Testis (tissue), 3 donors: Measurements from ENCODE around the gene HDAC6. TPM values are rescaled to one million over a fixed set of nuclear protein-coding genes. Genes with fewer than 3 reads are reported as not detected.

Experiments
- DNase-seq: peaks from one replicate; pipeline ENCODE4 v3.0.0-alpha.2; 2019
- H3K27ac ChIP-seq, 2 donors: fragments of 200-600 bp; sonication (generic); one replicate each; pipeline ENCODE4 v1.5.1; 2019
- H3K27me3 ChIP-seq: fragments of 200-600 bp; sonication (generic); one replicate; pipeline ENCODE4 v1.5.1; 2019
- H3K36me3 ChIP-seq: fragments of 200-600 bp; sonication (generic); one replicate; pipeline ENCODE4 v1.5.1; 2017; ENCODE audit warnings: low read depth; ENCODE audit errors: missing control alignments
- H3K4me1 ChIP-seq: fragments of 200-600 bp; sonication (generic); one replicate; pipeline ENCODE4 v1.5.1; 2019
- H3K4me3 ChIP-seq, 2 donors: fragments of 200-600 bp; sonication (generic); one replicate each; pipeline ENCODE4 v1.5.1; 2017 to 2019
- H3K9me3 ChIP-seq: fragments of 200-600 bp; sonication (generic); one replicate; pipeline ENCODE4 v1.5.1; 2017
- CTCF ChIP-seq, 3 experiments: fragments of 450-650 bp in 2 of 3; fragments of 200-600 bp in 1 of 3; sonication (generic) in 1 of 3; IDR thresholded peaks; one replicate each; pipeline ENCODE4 v1.5.1; 2016 to 2019; ENCODE audit warnings: antibody characterized with exemption in 3 of 3, mild to moderate bottlenecking in 2 of 3, moderate library complexity in 1 of 3
- POLR2A ChIP-seq: fragments of 450-650 bp; IDR thresholded peaks from one replicate; pipeline ENCODE4 v1.6.1; 2017; ENCODE audit warnings: antibody characterized with exemption, mild to moderate bottlenecking, moderate library complexity
- WGBS, 2 donors: methylation state at CpG; one replicate each; pipeline ENCODE4 v1.1.5; 2018; 5-methylcytosine and 5-hydroxymethylcytosine counted together
- intact Hi-C: fragments of 100-400 bp; cut with DNase I; formaldehyde crosslinking; loops from one replicate; pipeline ENCODE4 v1.15.1; 2023; ENCODE audit warnings: low total_unique reads
- polyA plus RNA-seq: library from polyadenylated mRNA; stranded (reverse); fragments of 350-450 nt; fragmentation: Illumina TruSeq; extraction: RNeasy Lipid Tissue Mini Kit (QIAGEN cat#74804); gene quantifications from one replicate; pipeline ENCODE4 v1.2.3, GENCODE V29; 2014; ENCODE audit warnings: low read depth, low replicate concordance; ENCODE audit not compliant: insufficient read depth
- total RNA-seq, 2 donors: library from RNA; depleted of rRNA; stranded (reverse); fragments of >200 nt; gene quantifications; one replicate each; pipeline ENCODE4 v1.2.3, GENCODE V29; 2016

HDAC6 gene
- total and polyA plus RNA-seq, 3 donors from 2014 or later = 147 to 269 (median 223) TPM

GRCh38 chrX:48784726-48785125 is 17.1 kb upstream of the HDAC6 start:
- no peak for DNase-seq
- WGBS, 2 donors = 64 to 79% methylated on average over 2 to 3 of the region's 3 CpGs
- Histone ChIP-seq H3K27ac (no peak overlapping the region), H3K27me3 (no peaks in the 10 kb centered on the region), H3K36me3 (no peaks in the 10 kb centered on the region), H3K4me3 (no peak overlapping the region), H3K4me1 (no peaks in the 10 kb centered on the region), H3K9me3 (no peaks in the 10 kb centered on the region)
- intact Hi-C loops = no loop called here
- no peak for TF ChIP-seq POLR2A
- no peak for TF ChIP-seq CTCF (IDR thresholded peaks at IDR 0.05)

GRCh38 chrX:48785186-48785539 is 16.7 kb upstream of the HDAC6 start:
- 86 to 88% methylated on average over 1 of the region's 1 CpG for WGBS, 2 donors
- intact Hi-C loops = no loop called here
- H3K4me1 ChIP-seq = no peaks in the 10 kb centered on the region
- no peaks in the 10 kb centered on the region for H3K9me3 ChIP-seq
- H3K27ac ChIP-seq = no peak overlapping the region
- H3K4me3 ChIP-seq = no peak overlapping the region
- no peak for DNase-seq
- no peak for TF ChIP-seq POLR2A
- no peak for TF ChIP-seq CTCF (IDR thresholded peaks at IDR 0.05)
- H3K36me3 ChIP-seq = no peaks in the 10 kb centered on the region
- H3K27me3 ChIP-seq = no peaks in the 10 kb centered on the region

- Histone ChIP-seq H3K27ac (no peak overlapping the region), H3K36me3 (no peaks in the 10 kb centered on the region), H3K27me3 (no peaks in the 10 kb centered on the region), H3K9me3 (no peaks in the 10 kb centered on the region), H3K4me3 (no peak overlapping the region), H3K4me1 (no peaks in the 10 kb centered on the region)
- WGBS, 2 donors = 82 to 91% methylated on average over 8 to 16 of the region's 16 CpGs
- intact Hi-C loops = no loop called here
- TF ChIP-seq CTCF (IDR thresholded peaks at IDR 0.05) (no peak), POLR2A (no peak)
- DNase-seq = no peak
These were observed 16.2 kb upstream of the HDAC6 start for GRCh38 chrX:48785540-48786214.

GRCh38 chrX:48786341-48786800 is 15.5 kb upstream of the HDAC6 start, which contains the start of gene GATA1:
Gene GATA1 (plus strand): TSS chrX:48786590. CDS start chrX:48791110, 4,520 bp downstream.
- H3K4me3 ChIP-seq = no peak within 1 kb of the TSS
- TF ChIP-seq POLR2A (no peak), CTCF (IDR thresholded peaks at IDR 0.05) (no peak)
- no peaks in the 10 kb centered on the region for H3K9me3 ChIP-seq
- intact Hi-C loops = no loop called here
- H3K36me3 ChIP-seq = no peaks in the 10 kb centered on the region
- 94% methylated on average over 3 of the region's 7 CpGs; no CpG with 5 or more reads in 1 of the 2 donors for WGBS, 2 donors
- H3K4me1 ChIP-seq = no peaks in the 10 kb centered on the region
- H3K27ac ChIP-seq = no peak within 1 kb of the TSS
- H3K27me3 ChIP-seq = no peaks in the 10 kb centered on the region
- DNase-seq = no peak
